HepG2 (cell line): Measurements from ENCODE around the gene ETS2. TPM values are rescaled to one million over a fixed set of nuclear protein-coding genes. Genes with fewer than 3 reads are reported as not detected.
A peak's percentile ranks its signal among the peaks of the same experiment; 100 is the strongest.

ENCODE experiments used
- ATAC-seq: fragments of 200-7000 bp; cut with Tn5 transposase; 3 replicates; pipeline ENCODE4 v1.9.1; 2020; ENCODE audit warnings: mild to moderate bottlenecking, moderate library complexity
- BruUV-seq: library from RNA; stranded (reverse); fragments of 400-500 nt; replicated peaks from 2 replicates; lab custom pipeline; 2021; lab: Mats Ljungman, UMichigan
- CTCF ChIA-PET: fragments of 300-600 bp; formaldehyde crosslinking; extraction: SDS; loops from one replicate; lab custom pipeline; 2021; ENCODE audit warnings: low total read pairs, inconsistent platforms, low intra/inter-chr PET ratio; lab: Yijun Ruan, JAX
- POLR2A ChIA-PET: fragments of 350-600 bp; sonication (Branson Sonifier 250); formaldehyde crosslinking; loops from one replicate; lab custom pipeline; 2020; ENCODE audit warnings: antibody characterized with exemption, inconsistent platforms; lab: Yijun Ruan, JAX
- DNase-seq: peaks from one replicate; pipeline ENCODE4 v3.0.0-alpha.2; 2015; ENCODE audit warnings: low spot score
- FAIRE-seq: peaks from 3 replicates; lab custom pipeline; 2011; peaks lifted over from hg19 to GRCh38; lab: Jason Lieb, UNC
- H2AFZ ChIP-seq: one replicate; pipeline ENCODE4 v1.6.1; 2011; ENCODE audit warnings: low read length, inconsistent platforms
- H3K27ac ChIP-seq: fragments of 300-600 bp; 3 replicates; pipeline ENCODE4 v1.8.0; 2011; ENCODE audit warnings: mixed run types, mild to moderate bottlenecking, mixed read lengths, low read length, inconsistent platforms; ENCODE audit not compliant: insufficient read depth; ENCODE audit errors: extremely low read length
- H3K27me3 ChIP-seq, 2 experiments: fragments of 200-600 bp in 1 of 2; 2 replicates in 1 of 2; 3 replicates in 1 of 2; pipeline versions ENCODE4 v1.6.0 to v1.8.0; 2011; ENCODE audit warnings: low read length in 2 of 2, mild to moderate bottlenecking in 2 of 2, moderate library complexity in 2 of 2, inconsistent platforms in 1 of 2; ENCODE audit not compliant: insufficient read depth in 2 of 2, control insufficient read depth in 1 of 2
- H3K36me3 ChIP-seq, 2 experiments: fragments of 200-600 bp in 1 of 2; replicated peaks in 1 of 2; 2 replicates in 1 of 2; 3 replicates in 1 of 2; pipeline versions ENCODE4 v1.5.1 to v1.8.0; 2011; ENCODE audit warnings: low read length in 2 of 2, inconsistent platforms in 1 of 2; ENCODE audit not compliant: insufficient read depth in 2 of 2, control insufficient read depth in 1 of 2
- H3K4me1 ChIP-seq: 2 replicates; pipeline ENCODE4 v1.5.1; 2012; ENCODE audit warnings: low read length, inconsistent platforms; ENCODE audit not compliant: insufficient read depth
- H3K4me2 ChIP-seq: 2 replicates; pipeline ENCODE4 v1.6.0; 2011; ENCODE audit warnings: low read depth, low read length, inconsistent platforms
- H3K4me3 ChIP-seq, 3 experiments: fragments of 200-600 bp in 1 of 3; sonication (generic), shearing (Covaris generic) in 1 of 3; replicated peaks in 1 of 3; 2 replicates each; pipeline ENCODE4 v1.5.1; 2011 to 2016; ENCODE audit warnings: low read length in 3 of 3, inconsistent platforms in 2 of 3, low read depth in 2 of 3, mild to moderate bottlenecking in 2 of 3, control low read depth in 1 of 3, mixed read lengths in 1 of 3; ENCODE audit not compliant: insufficient read depth in 1 of 3
- H3K79me2 ChIP-seq: one replicate; pipeline ENCODE4 v1.6.1; 2011; ENCODE audit warnings: low read length, inconsistent platforms; ENCODE audit not compliant: insufficient read depth
- H3K9ac ChIP-seq: 2 replicates; pipeline ENCODE4 v1.6.0; 2011; ENCODE audit warnings: mild to moderate bottlenecking, low read depth, low read length, inconsistent platforms; ENCODE audit not compliant: insufficient read depth
- H3K9me3 ChIP-seq: 2 replicates; pipeline ENCODE4 v1.5.1; 2012; ENCODE audit warnings: mild to moderate bottlenecking, low read length
- H4K20me1 ChIP-seq: 2 replicates; pipeline ENCODE4 v1.6.0; 2011; ENCODE audit warnings: inconsistent platforms, mild to moderate bottlenecking, low read length, moderate library complexity; ENCODE audit not compliant: insufficient read depth
- ATF5 ChIP-seq: sonication (generic); formaldehyde crosslinking; IDR thresholded peaks from 2 replicates; pipeline ENCODE4 v1.4.0; 2020; ENCODE audit warnings: mild to moderate bottlenecking, low read depth, missing genetic modification reagents
- BORCS8-MEF2B ChIP-seq: sonication (generic); formaldehyde crosslinking; IDR thresholded peaks from 2 replicates; pipeline ENCODE4 v1.8.0; 2022; ENCODE audit warnings: mild to moderate bottlenecking, missing genetic modification reagents
- CBFB ChIP-seq: sonication (generic); formaldehyde crosslinking; IDR thresholded peaks from 2 replicates; pipeline ENCODE4 v1.4.0; 2020; ENCODE audit warnings: missing genetic modification reagents
- ISL2 ChIP-seq: sonication (generic); formaldehyde crosslinking; IDR thresholded peaks from 2 replicates; pipeline ENCODE4 v1.5.0; 2020; ENCODE audit warnings: missing genetic modification reagents
- POLR2A ChIP-seq, 2 experiments: IDR thresholded peaks; 2 replicates each; pipeline ENCODE4 v1.6.1; 2011; ENCODE audit warnings: low read depth in 2 of 2, low read length in 2 of 2, mild to moderate bottlenecking in 1 of 2, moderate library complexity in 1 of 2; ENCODE audit not compliant: insufficient read depth in 1 of 2
- POLR2AphosphoS2 ChIP-seq: IDR thresholded peaks from 2 replicates; pipeline ENCODE4 v1.6.1; 2011; ENCODE audit warnings: low read depth, low read length, improper control_type of control experiment
- POLR2AphosphoS5 ChIP-seq: IDR thresholded peaks from 2 replicates; pipeline ENCODE4 v1.6.1; 2012; ENCODE audit warnings: low read depth, low read length
- POLR2G ChIP-seq: fragments of 200-400 bp; formaldehyde crosslinking; IDR thresholded peaks from 2 replicates; pipeline ENCODE4 v1.6.1; 2018; ENCODE audit warnings: mild to moderate bottlenecking, low read depth, low read length, moderate library complexity
- RBFOX2 ChIP-seq: fragments of 200-400 bp; formaldehyde crosslinking; IDR thresholded peaks from 2 replicates; pipeline ENCODE4 v1.6.1; 2017; ENCODE audit warnings: low read depth, mild to moderate bottlenecking, low read length
- TRIM24 ChIP-seq: sonication (generic); formaldehyde crosslinking; IDR thresholded peaks from 2 replicates; pipeline ENCODE4 v1.8.0; 2022; ENCODE audit warnings: mild to moderate bottlenecking, missing genetic modification reagents
- ZFX ChIP-seq: sonication (generic); formaldehyde crosslinking; IDR thresholded peaks from 2 replicates; pipeline ENCODE4 v1.4.0; 2020; ENCODE audit warnings: mild to moderate bottlenecking, low read depth, missing genetic modification reagents, moderate library complexity
- ZNF230 ChIP-seq: sonication (generic); formaldehyde crosslinking; IDR thresholded peaks from 2 replicates; pipeline ENCODE4 v1.4.0; 2020; ENCODE audit warnings: mild to moderate bottlenecking, missing genetic modification reagents
- ZNF263 ChIP-seq: sonication (generic); formaldehyde crosslinking; IDR thresholded peaks from 2 replicates; pipeline ENCODE4 v1.4.0; 2020; ENCODE audit warnings: missing genetic modification reagents
- ZNF430 ChIP-seq: sonication (generic); formaldehyde crosslinking; IDR thresholded peaks from 2 replicates; pipeline ENCODE4 v1.9.0; 2021; ENCODE audit warnings: mild to moderate bottlenecking, missing genetic modification reagents
- ZNF691 ChIP-seq: sonication (generic); formaldehyde crosslinking; IDR thresholded peaks from 2 replicates; pipeline ENCODE4 v1.4.0; 2020; ENCODE audit warnings: missing genetic modification reagents, low read depth, mild to moderate bottlenecking, borderline replicate concordance
- ZNF7 ChIP-seq: IDR thresholded peaks from 2 replicates; pipeline ENCODE4 v1.6.1; 2016; ENCODE audit warnings: missing biosample characterization, missing genetic modification reagents
- ZNF761 ChIP-seq: sonication (generic); formaldehyde crosslinking; conservative IDR thresholded peaks from 2 replicates; pipeline ENCODE4 v1.4.0; 2020; ENCODE audit warnings: mild to moderate bottlenecking, missing genetic modification reagents
- ZNF878 ChIP-seq: sonication (generic); formaldehyde crosslinking; IDR thresholded peaks from 2 replicates; pipeline ENCODE4 v1.8.1; 2023; ENCODE audit warnings: mild to moderate bottlenecking, missing genetic modification reagents, moderate library complexity
- WGBS: methylation state at CpG from one replicate; pipeline ENCODE4 v1.1.6; 2017; ENCODE audit warnings: low lambda C conversion rate; 5-methylcytosine and 5-hydroxymethylcytosine counted together
- in situ Hi-C: cut with HindIII; loops from 2 replicates; pipeline ENCODE4 v1.10.0; 2017; ENCODE audit warnings: low pct_unique_long_range_greater_than_20kb; ENCODE audit not compliant: extremely low pct_ligation_motif_present
- intact Hi-C: fragments of 100-400 bp; cut with micrococcal nuclease; formaldehyde crosslinking; loops from one replicate; pipeline ENCODE4 v1.10.0; 2022; ENCODE audit not compliant: unreplicated experiment
- polyA plus RNA-seq, 8 experiments: library from polyadenylated mRNA; depleted of rRNA in 3 of 8; stranded (reverse) in 7 of 8; unstranded in 1 of 8; fragments of >200 nt; fragmentation: Illumina TruSeq in 4 of 8; extraction: Trizol in 4 of 8; gene quantifications; 2 replicates each; pipeline versions ENCODE4 v1.2.1 to v1.2.3, GENCODE V29; 2011 to 2016; ENCODE audit warnings: low read depth in 4 of 8, missing spikeins in 1 of 8, mixed read lengths in 1 of 8; ENCODE audit not compliant: insufficient read depth in 1 of 8
- total RNA-seq, 5 experiments: library from RNA; depleted of rRNA; stranded (reverse); fragments of >200 nt; fragmentation: Illumina TruSeq; extraction: Trizol; gene quantifications; 2 replicates each; pipeline ENCODE4 v1.2.3, GENCODE V29; 2016; ENCODE audit warnings: low read depth in 1 of 5

Gene ETS2
- total and polyA plus RNA-seq, 2 of the 13 experiments (the other 11 are each of a cell fraction or from before 2014, with no cell fraction given): 24.6 to 64.4 TPM

GRCh38 chr21:38807441-38807871, 1.7 kb downstream of the ETS2 start:
- Histone ChIP-seq H3K9me3 (no peaks in the 10 kb centered on the region), H3K27ac (peak overlapping the region; percentile 75), H2AFZ (no peak overlapping the region), H3K9ac (peak overlapping the region; percentile 97), H4K20me1 (peaks cover 49% of the 10 kb centered on the region), H3K4me2 (peak overlapping the region; percentile 85), H3K27me3 (no peaks in the 10 kb centered on the region; a peak in 1 of 5 replicates), H3K4me3 (peak overlapping the region; percentile 88 to 98 (median 96)), H3K79me2 (peaks cover 63% of the 10 kb centered on the region), H3K36me3 (peaks cover 7 to 34% of the 10 kb centered on the region in 2 experiments), H3K4me1 (peaks cover 78% of the 10 kb centered on the region)
- BruUV-seq: TSS peak; percentile 54
- no peak for ATAC-seq
- ChIA-PET POLR2A (interaction anchor here (0.6 to 3.5 kb wide), 12 partner anchors 9 to 159 kb away, joined by 3 to 33 read pairs (median 4); no protein-coding TSS in a partner anchor), CTCF (no interaction called here)
- no peak for TF ChIP-seq ATF5 (CRISPR knock-in tag)
- TF ChIP-seq ZNF7 (CRISPR knock-in tag): no peak
- TF ChIP-seq ZNF878 (CRISPR knock-in tag): peak; percentile 40; the same call in 1 of the 2 replicates
- DNase-seq: no peak
- 21% methylated on average over 2 of the region's 2 CpGs for WGBS
- in situ Hi-C loops: loop anchor here (10.0 kb wide), 1 partner anchor 317 kb away; no protein-coding TSS in a partner anchor
- intact Hi-C loops: loop anchor here (2.0 to 10.0 kb wide), 4 partner anchors 41 to 327 kb away; no protein-coding TSS in a partner anchor
- no peak for FAIRE-seq

GRCh38 chr21:38807986-38808385, 2.3 kb downstream of the ETS2 start:
- in situ Hi-C loops: loop anchor here (10.0 kb wide), 1 partner anchor 317 kb away; no protein-coding TSS in a partner anchor
- Histone ChIP-seq H3K36me3 (peaks cover 11 to 39% of the 10 kb centered on the region in 2 experiments), H3K27me3 (no peaks in the 10 kb centered on the region; a peak in 1 of 5 replicates), H3K9me3 (no peaks in the 10 kb centered on the region), H3K4me2 (peak overlapping the region; percentile 85), H2AFZ (no peak overlapping the region), H3K27ac (peak overlapping the region; percentile 75), H3K4me3 (peak overlapping the region; percentile 88 to 98 (median 96)), H3K4me1 (peaks cover 78% of the 10 kb centered on the region), H3K79me2 (peaks cover 67% of the 10 kb centered on the region), H4K20me1 (peaks cover 49% of the 10 kb centered on the region), H3K9ac (peak overlapping the region; percentile 97)
- POLR2A ChIA-PET: interaction anchor here (1.0 to 3.5 kb wide), 10 partner anchors 8 to 158 kb away, joined by 3 to 33 read pairs (median 4); no protein-coding TSS in a partner anchor
- no TSS peak for BruUV-seq
- intact Hi-C loops: loop anchor here (2.0 to 10.0 kb wide), 4 partner anchors 41 to 327 kb away; no protein-coding TSS in a partner anchor
- CTCF ChIA-PET: no interaction called here
- DNase-seq: no peak
- WGBS: 28% methylated on average over 2 of the region's 5 CpGs
- FAIRE-seq: no peak
- no peak for ATAC-seq
- peak; percentile 49 for TF ChIP-seq ZFX (CRISPR knock-in tag)
- no peak for TF ChIP-seq ISL2
- no peak for TF ChIP-seq BORCS8-MEF2B (CRISPR knock-in tag)
- TF ChIP-seq POLR2A (IDR thresholded peaks at IDR 0.05; ENCODE audit: insufficient read depth in 1 of 2, low read depth in 2 of 2, low read length in 2 of 2): peak in 1 of 2 experiments; percentile 10; a peak in 1 of 4 replicates
- TF ChIP-seq ZNF761: 0 out of 2 replicates have a peak, but pooled peaks have one; percentile 55
- no peak for TF ChIP-seq ZNF691
- 0 out of 2 replicates have a peak, but pooled peaks have one; percentile 18 for TF ChIP-seq RBFOX2
- peak; percentile 48; the same call in 1 of the 2 replicates for TF ChIP-seq ZNF430 (CRISPR knock-in tag)
- peak; percentile 50; the same call in 1 of the 2 replicates for TF ChIP-seq POLR2G
- TF ChIP-seq ZNF263 (CRISPR knock-in tag): peak; percentile 78
- TF ChIP-seq TRIM24 (CRISPR knock-in tag): no peak
- 0 out of 2 replicates have a peak, but pooled peaks have one; percentile 42 for TF ChIP-seq ZNF230 (CRISPR knock-in tag)
- no peak for TF ChIP-seq CBFB (CRISPR knock-in tag)
- no peak for TF ChIP-seq POLR2AphosphoS2
- TF ChIP-seq POLR2AphosphoS5: 0 out of 2 replicates have a peak, but pooled peaks have one; percentile 16
